HG02852 (cell line): ENCODE measurements around the gene CDH1.
A peak's percentile ranks its signal among the peaks of the same experiment; 100 is the strongest.

ENCODE experiments used
- ATAC-seq: cut with Tn5 transposase; IDR thresholded peaks from one replicate; pipeline ENCODE4 v1.9.1; 2021; ENCODE audit warnings: mild to moderate bottlenecking, moderate library complexity; ENCODE audit not compliant: unreplicated experiment

The CDH1 gene

GRCh38 chr16:68731637-68732036, 5.5 kb upstream of the CDH1 start:
- no peak for ATAC-seq

GRCh38 chr16:68732042-68732680, 4.9 kb upstream of the CDH1 start:
- no peak for ATAC-seq

GRCh38 chr16:68732741-68733399, 4.2 kb upstream of the CDH1 start:
- ATAC-seq, result no peak

- no peak for ATAC-seq
Observed at GRCh38 chr16:68733570-68733969, 3.5 kb upstream of the CDH1 start.

- ATAC-seq, result no peak
Observed at GRCh38 chr16:68734782-68735181, 2.3 kb upstream of the CDH1 start.

GRCh38 chr16:68736561-68736960, 531 bp upstream of the CDH1 start:
- ATAC-seq, result no peak

- no peak for ATAC-seq
Observed at GRCh38 chr16:68737730-68738629, 888 bp downstream of the CDH1 start.

- ATAC-seq, result no peak
Observed at GRCh38 chr16:68739964-68740627, 3.0 kb downstream of the CDH1 start.

GRCh38 chr16:68740628-68741346, 3.7 kb downstream of the CDH1 start:
- no peak for ATAC-seq

- ATAC-seq, result no peak
Observed at GRCh38 chr16:68743664-68744063, 6.6 kb downstream of the CDH1 start.

- ATAC-seq, result no peak
Observed at GRCh38 chr16:68744744-68745280, 7.7 kb downstream of the CDH1 start.

- ATAC-seq, result no peak
Observed at GRCh38 chr16:68746951-68747350, 9.9 kb downstream of the CDH1 start.

GRCh38 chr16:68749432-68749831, 12.3 kb downstream of the CDH1 start:
- ATAC-seq, result no peak

- ATAC-seq, result no peak
Observed at GRCh38 chr16:68750193-68750695, 13.2 kb downstream of the CDH1 start.

- no peak for ATAC-seq
Observed at GRCh38 chr16:68751160-68751559, 14.1 kb downstream of the CDH1 start.

- no peak for ATAC-seq
Observed at GRCh38 chr16:68752602-68753001, 15.5 kb downstream of the CDH1 start.

- no peak for ATAC-seq
Observed at GRCh38 chr16:68754084-68754792, 17.1 kb downstream of the CDH1 start.

- ATAC-seq, result peak; percentile 53
Observed at GRCh38 chr16:68756239-68756915, 19.3 kb downstream of the CDH1 start.

- no peak for ATAC-seq
Observed at GRCh38 chr16:68757625-68757935, 20.5 kb downstream of the CDH1 start.
